Activated CD4-positive, alpha-beta T cell treated with anti-CD3 and anti-CD28 coated beads, Interleukin-2, amount 50 U/mL, for 4 hours (primary cell): ENCODE results near the gene DEPDC1B.
"Not testable (repeated sequence)": the region's sequence is repeated elsewhere in the genome, so short reads cannot be mapped to it uniquely, and the experiment has no call there.

Experiments
- DNase-seq, 2 experiments: peaks; one replicate each; pipeline ENCODE4 v3.0.0-alpha.2; 2020

DEPDC1B gene

DNA sequence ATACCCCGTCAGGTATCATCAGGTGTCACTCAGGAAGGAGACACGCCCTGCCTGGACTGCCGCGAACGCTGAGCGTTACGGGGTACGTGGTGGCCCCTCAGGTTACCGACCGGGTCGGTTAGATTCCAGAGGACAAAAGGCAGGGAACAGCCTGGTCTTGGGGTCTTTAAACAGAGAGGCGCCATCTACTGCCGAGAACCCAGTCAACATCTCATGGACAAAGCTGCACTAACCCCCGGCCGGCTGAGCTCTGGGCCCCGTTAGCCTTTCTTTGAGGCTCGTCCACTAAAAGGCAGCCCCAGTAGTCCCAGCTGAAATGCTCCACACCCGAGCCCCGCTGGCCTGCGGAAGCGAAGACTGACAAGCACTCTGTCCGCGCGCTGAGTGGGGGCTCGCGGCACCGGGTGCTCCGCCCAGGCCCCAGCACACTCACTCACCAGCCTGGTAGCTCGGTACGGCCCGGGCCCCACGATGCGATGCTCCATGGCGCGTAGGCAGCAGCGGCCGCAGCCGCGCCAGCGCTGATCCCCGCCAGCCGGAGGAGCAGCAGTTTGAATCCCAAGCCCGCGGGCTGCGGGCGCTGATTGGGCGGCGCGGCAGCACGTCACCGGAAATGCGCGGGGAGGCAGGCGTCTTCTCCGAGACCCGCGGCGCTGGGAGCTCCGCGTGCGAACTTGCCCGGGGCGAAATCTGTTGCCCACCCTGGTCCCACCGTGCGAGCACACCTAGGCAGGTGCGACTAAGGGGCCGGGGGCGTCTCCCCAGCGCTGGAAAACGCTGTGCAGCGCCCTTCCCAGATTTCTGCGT, at the start of gene DEPDC1B:
Gene DEPDC1B, minus strand, starts transcription at position 558 of the 807 bp plus-strand sequence. Its CDS starts 73 bp downstream, at position 485.
- peak; percentile 79 to 81 for DNase-seq

DNA sequence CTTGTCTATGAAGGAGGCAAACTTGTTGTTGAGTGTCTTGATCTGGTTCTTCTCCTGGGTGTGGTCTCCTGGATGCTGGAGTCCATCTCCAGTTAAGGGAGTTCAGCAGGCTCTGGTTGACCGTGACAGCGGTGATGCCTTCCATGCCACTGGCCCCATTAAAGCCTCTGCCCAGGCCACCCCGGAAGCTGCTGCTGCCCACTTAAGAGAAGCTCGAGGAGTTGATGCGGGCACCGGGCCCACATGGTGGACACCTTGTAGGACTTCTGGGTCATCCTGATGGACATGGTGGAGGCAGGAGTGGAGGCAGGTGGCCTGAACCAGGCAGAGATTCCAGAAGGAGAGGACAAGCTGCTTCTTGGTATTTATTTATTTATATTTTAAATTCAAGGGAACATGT, 44.7 kb upstream of the DEPDC1B start:
- DNase-seq = no peak

- no peak for DNase-seq
Measured at GRCh38 chr5:60743511-60744314, 43.7 kb upstream of the DEPDC1B start.

GRCh38 chr5:60740322-60740721, 40.4 kb upstream of the DEPDC1B start:
- DNase-seq = no peak

DNA sequence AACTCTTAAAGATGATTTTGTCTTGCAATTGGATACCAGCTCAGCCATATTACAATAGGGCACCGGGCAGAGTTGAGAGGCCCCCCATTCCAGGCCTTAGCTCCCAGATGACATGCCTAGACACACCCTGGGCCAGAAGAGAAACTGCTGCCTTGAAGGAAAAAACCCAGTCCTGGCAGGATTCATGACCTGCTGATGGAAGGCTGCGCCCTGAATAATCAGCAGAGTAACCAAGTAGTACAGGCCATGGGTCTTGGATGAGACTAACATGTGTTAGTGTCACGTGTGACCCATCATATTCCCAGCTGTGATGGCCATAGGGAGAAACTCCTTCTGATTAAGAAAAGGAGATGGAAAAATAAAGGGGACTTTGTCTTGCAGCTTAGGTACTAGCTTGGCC, 39.0 kb upstream of the DEPDC1B start:
- no peak for DNase-seq

DNA sequence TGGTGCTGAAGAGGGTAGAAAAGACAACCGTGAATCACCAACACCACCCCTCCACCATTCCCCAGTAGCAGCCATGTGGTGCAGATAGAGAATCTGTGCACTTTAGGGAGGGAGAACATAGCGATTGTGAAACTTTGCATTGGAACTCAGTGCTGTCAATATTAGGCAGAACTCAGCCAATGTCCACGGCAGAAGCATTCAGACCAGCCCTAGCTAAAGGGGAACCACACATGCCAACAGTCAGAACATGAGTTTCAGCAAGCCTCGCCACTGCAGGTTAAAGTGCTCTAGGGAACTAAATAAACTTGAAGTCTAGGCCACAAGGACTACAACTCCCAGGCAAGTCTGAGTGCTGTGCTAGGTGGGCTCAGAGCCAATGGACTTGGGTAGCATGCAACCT, 38.5 kb upstream of the DEPDC1B start:
- DNase-seq = no peak

GRCh38 chr5:60730858-60731257, 30.9 kb upstream of the DEPDC1B start:
- not testable (repeated sequence) for DNase-seq

DNA sequence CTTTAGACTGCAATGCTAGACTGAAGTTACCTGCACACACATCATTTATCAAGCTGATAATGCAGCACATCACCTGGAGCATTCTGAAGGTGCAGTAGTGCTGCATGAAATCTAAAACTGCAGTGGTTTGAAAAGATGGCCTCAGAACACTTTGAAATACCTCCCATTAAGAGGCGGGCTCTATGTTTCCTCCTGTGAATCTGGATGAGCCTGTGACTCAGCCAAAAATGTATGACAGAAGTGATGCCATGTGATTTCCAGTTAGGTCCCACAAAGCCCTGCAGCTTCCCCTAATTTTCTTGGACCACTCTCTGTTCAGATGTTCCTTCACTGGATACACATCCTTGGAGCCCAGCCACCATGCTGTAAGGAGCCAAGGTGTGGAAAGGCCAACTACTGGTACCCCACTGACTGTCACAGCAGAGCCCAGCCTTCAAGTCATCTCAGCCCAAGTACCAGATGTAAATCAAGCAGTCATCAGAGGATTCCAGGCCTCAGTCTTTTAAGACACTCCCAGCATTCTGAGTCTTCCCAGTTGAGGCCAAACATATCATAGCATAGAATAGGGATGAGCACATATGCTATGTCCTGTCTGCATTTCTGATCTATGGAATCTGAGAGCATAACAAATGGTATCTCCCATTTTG, 27.2 kb upstream of the DEPDC1B start:
- no peak for DNase-seq

GRCh38 chr5:60724126-60724525, 24.2 kb upstream of the DEPDC1B start:
- no peak for DNase-seq

DNA sequence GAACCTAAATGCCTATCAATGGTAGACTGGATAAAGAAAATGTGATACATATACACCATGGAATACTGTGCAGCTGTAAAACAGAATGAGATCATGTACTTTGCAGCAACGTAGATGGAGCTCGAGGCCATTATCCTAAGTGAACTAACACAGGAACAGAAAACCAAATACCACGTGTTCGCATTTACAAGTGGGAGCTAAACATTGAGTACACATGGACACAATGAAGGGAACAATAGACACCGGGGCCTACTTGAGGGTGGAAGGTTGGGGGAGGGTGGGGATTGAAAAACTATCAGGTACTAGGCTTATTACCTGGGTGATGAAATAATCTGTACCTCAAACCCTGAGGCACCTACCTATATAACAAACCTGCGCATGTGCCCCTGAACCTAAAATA, 22.4 kb upstream of the DEPDC1B start:
- no peak for DNase-seq

DNA sequence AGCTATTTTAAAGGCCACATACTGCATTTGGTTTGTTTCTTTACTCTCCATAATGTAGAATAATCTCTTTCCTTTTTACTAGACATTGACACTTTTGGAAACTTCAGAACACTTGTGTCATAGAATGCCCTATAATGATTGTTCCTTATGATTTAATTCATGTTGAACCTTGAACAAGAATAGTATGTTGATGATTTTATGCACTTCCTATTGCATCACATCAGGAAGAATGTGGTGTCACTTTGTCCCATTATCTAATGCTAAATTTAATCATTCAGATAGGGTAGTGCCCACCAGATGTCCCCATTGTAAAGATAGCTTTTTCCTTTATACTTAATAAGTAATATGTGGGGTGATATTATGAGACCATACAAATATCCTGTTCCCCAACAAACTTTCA, 19.4 kb upstream of the DEPDC1B start:
- DNase-seq = no peak

DNA sequence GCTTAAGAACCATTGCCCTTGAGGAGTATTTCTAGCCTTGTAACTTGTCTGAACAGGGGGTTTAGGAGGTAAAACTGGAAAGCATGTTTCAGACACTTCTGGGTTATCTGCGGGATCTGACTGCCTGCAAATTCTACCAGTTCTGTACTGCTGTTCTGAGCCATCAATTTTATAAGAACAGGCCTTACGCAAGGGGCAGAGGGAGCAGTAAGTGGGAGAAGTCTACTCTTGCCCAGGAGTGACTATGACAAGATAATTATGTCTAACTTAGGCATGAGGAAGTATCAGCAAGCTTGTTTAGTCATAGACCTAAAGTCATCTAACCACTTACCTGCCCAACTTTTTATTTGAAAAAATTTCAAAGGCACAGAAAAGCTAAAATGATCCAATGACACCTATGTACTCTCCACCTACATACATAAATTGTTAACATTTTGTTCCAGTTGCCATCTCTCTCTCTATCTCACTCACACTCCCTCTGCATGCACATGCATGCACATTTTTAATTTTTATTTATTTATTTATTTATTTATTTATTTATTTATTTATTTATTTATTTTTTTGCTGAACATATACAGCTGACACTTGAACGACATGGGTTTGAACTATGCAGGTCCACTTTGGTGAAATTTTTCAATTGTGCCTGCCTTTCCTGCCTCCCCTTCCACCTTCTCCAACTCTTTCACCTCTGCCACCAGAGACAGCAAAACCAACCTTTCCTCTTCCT, 18.4 kb upstream of the DEPDC1B start:
- no peak for DNase-seq

DNA sequence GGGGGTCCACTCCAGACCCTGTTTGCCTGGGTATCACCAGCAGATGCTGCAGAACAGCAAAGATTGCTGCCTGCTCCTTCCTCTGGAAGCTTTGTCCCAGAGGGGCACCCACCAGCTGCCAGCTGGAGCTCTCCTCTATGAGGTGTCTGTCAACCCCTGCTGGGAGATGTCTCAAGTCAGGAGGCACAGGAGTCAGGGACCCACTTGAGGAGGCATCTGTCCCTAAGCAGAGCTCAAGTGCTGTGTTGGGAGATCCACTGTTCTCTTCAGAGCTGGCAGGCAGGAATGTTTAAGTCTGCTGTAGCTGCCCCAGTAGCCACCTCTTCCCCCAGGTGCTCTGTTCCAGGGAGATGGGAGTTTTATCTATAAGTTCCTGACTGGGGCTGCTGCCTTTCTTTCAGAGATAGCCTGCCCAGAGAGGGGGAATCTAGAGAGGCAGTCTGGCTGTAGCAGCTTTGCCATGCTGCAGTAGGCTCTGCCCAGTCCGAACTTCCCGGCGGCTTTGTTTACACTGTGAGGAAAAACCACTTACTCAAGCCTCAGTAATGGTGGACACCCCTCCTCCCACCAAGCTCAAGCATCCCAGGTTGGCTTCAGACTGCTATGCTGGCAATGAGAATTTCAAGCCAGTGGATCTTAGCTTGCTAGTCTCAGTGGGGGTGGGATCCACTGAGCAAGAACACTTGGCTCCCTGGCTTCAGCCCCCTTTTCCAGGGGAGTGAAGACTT, 15.4 kb upstream of the DEPDC1B start:
- DNase-seq = not testable (repeated sequence)

- no peak for DNase-seq
Measured at GRCh38 chr5:60712950-60713349, 13.0 kb upstream of the DEPDC1B start.

GRCh38 chr5:60711892-60712291, 11.9 kb upstream of the DEPDC1B start:
- DNase-seq = not testable (repeated sequence)

DNA sequence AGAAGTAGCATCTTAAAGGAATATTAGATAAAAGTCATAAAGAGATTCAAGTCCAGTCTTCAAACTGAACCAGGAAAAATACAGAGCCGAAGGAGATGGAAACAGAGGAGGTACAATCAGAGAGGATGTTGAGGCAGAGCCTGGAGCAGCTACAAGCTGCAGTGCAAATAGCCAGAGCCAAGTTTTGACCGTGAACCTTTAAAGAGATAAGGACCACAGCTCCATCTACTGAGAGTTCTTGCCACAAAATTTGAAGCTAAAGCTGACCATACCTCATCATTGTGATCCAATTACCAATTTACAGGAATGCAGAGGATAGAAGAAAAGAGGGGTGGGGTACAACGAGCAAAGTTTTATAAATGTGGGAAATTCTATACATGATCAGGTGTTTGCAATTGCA, 10.4 kb upstream of the DEPDC1B start:
- DNase-seq = no peak

GRCh38 chr5:60705144-60705543, 5.2 kb upstream of the DEPDC1B start:
- no peak for DNase-seq

DNA sequence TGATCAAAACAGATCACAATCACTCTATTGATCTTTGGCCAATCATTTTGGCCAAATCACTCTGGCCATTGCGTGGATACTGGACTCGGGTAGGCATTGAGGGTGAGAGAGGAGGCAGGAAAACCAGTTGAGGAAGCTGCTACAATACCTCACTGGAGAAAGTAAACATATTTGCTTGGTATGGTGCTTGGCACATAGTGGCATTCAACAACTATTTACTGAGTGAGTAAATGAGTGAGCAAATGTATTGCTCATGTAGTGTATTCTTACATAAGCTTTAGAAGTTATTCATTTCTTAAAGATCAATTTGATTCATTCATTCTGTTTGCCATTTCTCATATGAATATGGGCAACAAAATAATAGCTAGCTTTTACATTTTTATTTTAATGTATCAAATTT, 4.0 kb upstream of the DEPDC1B start:
- no peak for DNase-seq

DNA sequence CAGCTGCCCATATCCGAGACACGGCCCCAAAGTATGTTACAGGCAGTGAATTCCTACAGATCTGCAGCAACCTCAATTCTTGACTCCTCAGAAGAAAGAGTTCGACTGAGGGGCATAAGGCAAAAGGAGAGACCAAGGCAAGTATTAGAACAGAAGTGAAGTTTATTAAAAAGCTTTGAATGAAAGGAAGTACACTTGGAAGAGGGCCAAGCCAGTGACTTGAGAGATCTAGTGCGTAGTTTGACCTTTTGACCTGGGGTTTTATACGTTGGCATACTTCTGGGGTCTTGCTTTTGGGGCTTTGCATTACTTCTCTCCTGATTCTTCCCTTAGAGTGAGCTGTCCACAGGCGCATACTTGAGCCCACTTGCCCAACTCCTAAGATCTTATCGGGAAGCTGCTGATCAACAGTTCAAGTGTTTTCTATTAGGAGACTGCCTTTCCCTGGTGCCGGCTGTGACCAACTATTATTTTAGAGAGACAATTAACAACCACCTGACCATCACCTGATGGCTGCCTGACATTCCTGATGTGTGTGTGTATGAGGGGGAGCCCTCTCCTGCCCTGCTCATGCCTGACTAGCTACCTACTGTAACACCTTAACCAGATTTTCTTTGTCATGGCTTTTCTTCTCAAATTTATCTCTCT, 1.5 kb upstream of the DEPDC1B start:
- DNase-seq = no peak

DNA sequence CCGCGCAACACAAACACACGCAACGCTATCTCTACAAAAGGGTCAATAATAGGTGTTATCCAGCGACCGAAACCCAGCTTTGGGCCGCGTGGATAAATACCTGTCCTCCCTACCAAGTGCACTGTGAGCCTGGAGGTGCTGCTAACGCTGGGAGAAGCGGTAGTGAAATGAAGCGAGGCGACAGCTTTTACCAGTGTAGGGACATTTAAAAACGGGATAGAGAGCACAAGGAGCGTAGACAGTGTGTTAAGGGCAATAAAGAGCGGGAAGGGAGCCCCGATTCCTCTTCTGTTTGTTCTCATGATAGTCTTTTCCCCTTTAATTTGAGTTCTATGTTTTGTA, 421 bp upstream of the DEPDC1B start:
- peak in 1 of 2 experiments; percentile 0 for DNase-seq

DNA sequence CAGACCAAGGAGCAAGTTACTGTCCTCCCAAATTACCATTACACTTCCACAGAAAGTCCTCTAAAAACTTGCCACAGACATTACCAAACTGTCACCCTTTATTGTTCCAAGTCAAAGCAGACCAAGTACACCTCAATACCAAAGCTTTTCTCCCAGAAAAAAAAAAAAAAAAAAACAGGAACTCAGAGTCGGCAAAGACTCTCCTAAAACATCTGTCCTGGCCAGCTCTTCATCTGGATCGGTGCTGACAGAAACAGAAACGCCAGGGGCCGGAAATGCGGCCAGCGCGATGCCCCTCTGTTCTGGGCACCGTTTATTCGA, 718 bp downstream of the DEPDC1B start:
- no peak for DNase-seq

- no peak for DNase-seq
Measured at GRCh38 chr5:60698336-60698735, 1.6 kb downstream of the DEPDC1B start.
